ENCODE measurements around the gene LRRIQ4.

LRRIQ4 gene

DNA sequence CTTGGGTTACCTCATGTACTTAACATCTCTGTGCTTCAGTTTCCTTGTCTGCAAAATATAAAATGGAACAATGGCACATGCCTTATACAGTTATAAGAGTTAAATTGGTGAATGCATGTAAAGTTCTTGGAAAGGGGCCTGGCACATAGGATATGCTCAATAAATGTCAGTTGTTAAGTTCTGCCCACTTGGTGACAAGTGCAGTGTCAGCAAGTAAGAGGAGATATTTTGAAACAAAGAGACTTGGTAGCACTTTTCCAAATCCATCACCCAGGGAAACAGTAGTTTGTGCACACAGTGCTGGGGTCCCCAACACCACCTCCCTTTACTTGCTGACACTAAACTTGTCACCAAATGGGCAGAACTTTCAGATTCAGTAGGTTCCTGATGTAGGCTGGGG, 37.9 kb downstream of the LRRIQ4 start:
- H3K4me1 ChIP-seq (ENCODE audit: control insufficient read depth, insufficient read depth, low read length): no peaks in the 10 kb centered on the region
- H3K36me3 ChIP-seq (ENCODE audit: control insufficient read depth in 2 of 2, insufficient read depth in 1 of 2, low read length in 2 of 2): no peaks in the 10 kb centered on the region
- no peak overlapping the region for H3K4me3 ChIP-seq (ENCODE audit: low read depth, low read length)
- TF ChIP-seq ZNF157 (tag by site-specific recombination; IDR thresholded peaks at IDR 0.05) (no peak), ZNF311 (tag by site-specific recombination; IDR thresholded peaks at IDR 0.05; ENCODE audit: borderline replicate concordance) (no peak), SP2 (tag by site-specific recombination; IDR thresholded peaks at IDR 0.05) (no peak)
- TF ChIP-seq, protein P1, sequence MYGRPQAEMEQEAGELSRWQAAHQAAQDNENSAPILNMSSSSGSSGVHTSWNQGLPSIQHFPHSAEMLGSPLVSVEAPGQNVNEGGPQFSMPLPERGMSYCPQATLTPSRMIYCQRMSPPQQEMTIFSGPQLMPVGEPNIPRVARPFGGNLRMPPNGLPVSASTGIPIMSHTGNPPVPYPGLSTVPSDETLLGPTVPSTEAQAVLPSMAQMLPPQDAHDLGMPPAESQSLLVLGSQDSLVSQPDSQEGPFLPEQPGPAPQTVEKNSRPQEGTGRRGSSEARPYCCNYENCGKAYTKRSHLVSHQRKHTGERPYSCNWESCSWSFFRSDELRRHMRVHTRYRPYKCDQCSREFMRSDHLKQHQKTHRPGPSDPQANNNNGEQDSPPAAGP (tag by site-specific recombination; IDR thresholded peaks at IDR 0.05): no peak
- TF ChIP-seq, protein P2, sequence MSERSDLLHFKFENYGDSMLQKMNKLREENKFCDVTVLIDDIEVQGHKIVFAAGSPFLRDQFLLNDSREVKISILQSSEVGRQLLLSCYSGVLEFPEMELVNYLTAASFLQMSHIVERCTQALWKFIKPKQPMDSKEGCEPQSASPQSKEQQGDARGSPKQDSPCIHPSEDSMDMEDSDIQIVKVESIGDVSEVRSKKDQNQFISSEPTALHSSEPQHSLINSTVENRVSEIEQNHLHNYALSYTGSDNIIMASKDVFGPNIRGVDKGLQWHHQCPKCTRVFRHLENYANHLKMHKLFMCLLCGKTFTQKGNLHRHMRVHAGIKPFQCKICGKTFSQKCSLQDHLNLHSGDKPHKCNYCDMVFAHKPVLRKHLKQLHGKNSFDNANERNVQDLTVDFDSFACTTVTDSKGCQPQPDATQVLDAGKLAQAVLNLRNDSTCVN (tag by site-specific recombination; optimal IDR thresholded peaks at IDR 0.05): no peak
- ChIA-PET POLR2A (interaction anchor here (0.6 kb wide), 1 partner anchor 213 kb away, joined by 7 read pairs; no protein-coding TSS in a partner anchor), CTCF (interaction anchor here (0.6 kb wide), 1 partner anchor 82 kb away, joined by 3 read pairs; no protein-coding TSS in a partner anchor)
- H3K9me3 ChIP-seq (ENCODE audit: control insufficient read depth, insufficient read depth, low read depth, low read length): no peaks in the 10 kb centered on the region
- H3K27ac ChIP-seq (ENCODE audit: extremely low read depth, low read depth, low read length): no peak overlapping the region

DNA sequence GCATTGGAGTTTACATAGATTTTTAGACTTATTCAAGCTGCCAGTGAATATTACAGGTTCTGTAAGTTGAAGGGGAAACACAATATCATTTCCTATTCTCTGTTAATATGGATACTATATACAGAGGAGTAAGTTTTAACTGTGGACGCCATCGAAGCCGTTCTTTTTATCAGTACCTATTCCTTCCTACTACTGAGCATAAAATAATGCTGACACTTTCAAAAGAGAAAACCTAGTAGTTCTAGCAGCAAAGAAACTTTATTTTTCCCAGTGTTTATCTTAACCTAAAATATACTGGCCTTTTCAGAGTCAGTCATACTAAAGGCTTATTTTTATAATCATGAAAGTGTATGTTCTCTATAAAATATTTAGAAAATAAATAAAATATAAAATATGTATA, 42.8 kb downstream of the LRRIQ4 start:
- Histone ChIP-seq H3K4me1 (ENCODE audit: control insufficient read depth, insufficient read depth, low read length) (no peaks in the 10 kb centered on the region), H3K4me3 (ENCODE audit: low read depth, low read length) (no peak overlapping the region), H3K9me3 (ENCODE audit: control insufficient read depth, insufficient read depth, low read depth, low read length) (no peaks in the 10 kb centered on the region), H3K27ac (ENCODE audit: extremely low read depth, low read depth, low read length) (no peak overlapping the region), H3K36me3 (ENCODE audit: control insufficient read depth in 2 of 2, insufficient read depth in 1 of 2, low read length in 2 of 2) (no peaks in the 10 kb centered on the region)
- TF ChIP-seq ZNF19 (tag by site-specific recombination; IDR thresholded peaks at IDR 0.05; ENCODE audit: low read depth) (no peak), KLF7 (tag by site-specific recombination; IDR thresholded peaks at IDR 0.05; ENCODE audit: borderline replicate concordance) (no peak), GFI1B (tag by site-specific recombination; IDR thresholded peaks at IDR 0.05) (no peak), ZEB2 (tag by site-specific recombination; IDR thresholded peaks at IDR 0.05) (no peak), TCF7L2 (IDR thresholded peaks at IDR 0.05; ENCODE audit: borderline replicate concordance, low read depth, low read length) (no peak), ZNF248 (tag by site-specific recombination; IDR thresholded peaks at IDR 0.05) (no peak), ZBTB48 (tag by site-specific recombination; IDR thresholded peaks at IDR 0.05) (no peak)
- TF ChIP-seq, protein P3, sequence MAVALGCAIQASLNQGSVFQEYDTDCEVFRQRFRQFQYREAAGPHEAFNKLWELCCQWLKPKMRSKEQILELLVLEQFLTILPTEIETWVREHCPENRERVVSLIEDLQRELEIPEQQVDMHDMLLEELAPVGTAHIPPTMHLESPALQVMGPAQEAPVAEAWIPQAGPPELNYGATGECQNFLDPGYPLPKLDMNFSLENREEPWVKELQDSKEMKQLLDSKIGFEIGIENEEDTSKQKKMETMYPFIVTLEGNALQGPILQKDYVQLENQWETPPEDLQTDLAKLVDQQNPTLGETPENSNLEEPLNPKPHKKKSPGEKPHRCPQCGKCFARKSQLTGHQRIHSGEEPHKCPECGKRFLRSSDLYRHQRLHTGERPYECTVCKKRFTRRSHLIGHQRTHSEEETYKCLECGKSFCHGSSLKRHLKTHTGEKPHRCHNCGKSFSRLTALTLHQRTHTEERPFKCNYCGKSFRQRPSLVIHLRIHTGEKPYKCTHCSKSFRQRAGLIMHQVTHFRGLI (tag by site-specific recombination; IDR thresholded peaks at IDR 0.05): no peak
- ChIA-PET CTCF (no interaction called here), POLR2A (no interaction called here)

DNA sequence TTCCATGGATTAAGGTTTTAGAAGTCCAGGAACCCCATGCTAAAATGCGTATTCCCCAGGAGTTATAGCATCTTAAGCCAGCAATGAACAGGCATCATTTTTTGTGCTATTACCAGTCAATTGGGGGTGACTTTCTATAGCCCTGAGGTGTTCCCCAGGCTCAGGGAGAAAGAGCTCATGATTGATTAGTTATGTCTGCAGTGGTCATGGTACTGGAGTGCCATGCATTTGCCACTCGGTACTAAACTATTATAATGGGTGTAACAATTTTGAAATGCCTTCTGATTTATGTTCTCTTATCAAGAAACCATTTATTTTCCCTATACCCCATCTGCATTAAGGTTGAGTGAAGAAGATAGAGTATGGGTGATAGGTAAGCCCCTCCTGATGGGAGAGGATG, 45.1 kb downstream of the LRRIQ4 start:
- CTCF ChIA-PET: no interaction called here
- TF ChIP-seq ZBTB17 (tag by site-specific recombination; IDR thresholded peaks at IDR 0.05): peak; percentile 57; the same call in 1 of the 2 replicates
- TF ChIP-seq KLF1 (tag by site-specific recombination; IDR thresholded peaks at IDR 0.05): no peak
- no peak for TF ChIP-seq ZNF701 (tag by site-specific recombination; IDR thresholded peaks at IDR 0.05)
- TF ChIP-seq ZNF610 (tag by site-specific recombination; IDR thresholded peaks at IDR 0.05; ENCODE audit: borderline replicate concordance): no peak
- TF ChIP-seq, protein P1 (tag by site-specific recombination; IDR thresholded peaks at IDR 0.05): no peak
- TF ChIP-seq ZNF16 (tag by site-specific recombination; IDR thresholded peaks at IDR 0.05; ENCODE audit: low read depth): no peak
- TF ChIP-seq ZNF23 (tag by site-specific recombination; IDR thresholded peaks at IDR 0.05; ENCODE audit: borderline replicate concordance): peak; percentile 66; the same call in 1 of the 2 replicates
- no peaks in the 10 kb centered on the region for H3K4me1 ChIP-seq (ENCODE audit: control insufficient read depth, insufficient read depth, low read length)
- H3K4me3 ChIP-seq (ENCODE audit: low read depth, low read length): no peak overlapping the region
- no peaks in the 10 kb centered on the region for H3K9me3 ChIP-seq (ENCODE audit: control insufficient read depth, insufficient read depth, low read depth, low read length)
- POLR2A ChIA-PET: no interaction called here
- no peaks in the 10 kb centered on the region for H3K36me3 ChIP-seq (ENCODE audit: control insufficient read depth in 2 of 2, insufficient read depth in 1 of 2, low read length in 2 of 2)
- no peak overlapping the region for H3K27ac ChIP-seq (ENCODE audit: extremely low read depth, low read depth, low read length)

Data from HEK293 (cell line).